ENCODE data around the gene MSI2.

MSI2 gene

DNA sequence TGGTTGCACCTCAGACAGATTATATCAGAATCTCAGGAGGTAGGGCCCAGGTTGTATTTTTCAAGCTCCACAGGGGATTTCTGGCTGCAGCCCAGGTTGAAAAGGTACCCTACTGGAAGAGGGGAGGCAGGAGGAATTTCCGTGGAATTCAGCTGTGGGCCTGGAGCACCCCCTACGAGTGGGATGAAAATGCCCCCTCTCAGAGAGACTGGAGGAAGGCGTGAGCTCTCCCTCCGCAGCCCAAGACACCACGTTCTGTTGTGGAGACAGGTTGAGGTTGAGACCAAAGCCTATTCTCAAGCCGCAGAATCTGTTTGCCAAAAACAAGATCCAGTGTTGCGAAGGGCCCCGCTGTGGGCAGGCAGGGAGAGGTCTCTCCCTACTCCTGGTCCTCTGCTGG, 386.7 kb downstream of the MSI2 start:
- no peak overlapping the region for H3K4me3 ChIP-seq (ENCODE audit: low read depth, low read length)
- TF ChIP-seq, protein P1, sequence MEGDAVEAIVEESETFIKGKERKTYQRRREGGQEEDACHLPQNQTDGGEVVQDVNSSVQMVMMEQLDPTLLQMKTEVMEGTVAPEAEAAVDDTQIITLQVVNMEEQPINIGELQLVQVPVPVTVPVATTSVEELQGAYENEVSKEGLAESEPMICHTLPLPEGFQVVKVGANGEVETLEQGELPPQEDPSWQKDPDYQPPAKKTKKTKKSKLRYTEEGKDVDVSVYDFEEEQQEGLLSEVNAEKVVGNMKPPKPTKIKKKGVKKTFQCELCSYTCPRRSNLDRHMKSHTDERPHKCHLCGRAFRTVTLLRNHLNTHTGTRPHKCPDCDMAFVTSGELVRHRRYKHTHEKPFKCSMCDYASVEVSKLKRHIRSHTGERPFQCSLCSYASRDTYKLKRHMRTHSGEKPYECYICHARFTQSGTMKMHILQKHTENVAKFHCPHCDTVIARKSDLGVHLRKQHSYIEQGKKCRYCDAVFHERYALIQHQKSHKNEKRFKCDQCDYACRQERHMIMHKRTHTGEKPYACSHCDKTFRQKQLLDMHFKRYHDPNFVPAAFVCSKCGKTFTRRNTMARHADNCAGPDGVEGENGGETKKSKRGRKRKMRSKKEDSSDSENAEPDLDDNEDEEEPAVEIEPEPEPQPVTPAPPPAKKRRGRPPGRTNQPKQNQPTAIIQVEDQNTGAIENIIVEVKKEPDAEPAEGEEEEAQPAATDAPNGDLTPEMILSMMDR (conservative IDR thresholded peaks at IDR 0.05; ENCODE audit: low read depth, low read length), result no peak
- no peak for DNase-seq (ENCODE audit: low read depth)

DNA sequence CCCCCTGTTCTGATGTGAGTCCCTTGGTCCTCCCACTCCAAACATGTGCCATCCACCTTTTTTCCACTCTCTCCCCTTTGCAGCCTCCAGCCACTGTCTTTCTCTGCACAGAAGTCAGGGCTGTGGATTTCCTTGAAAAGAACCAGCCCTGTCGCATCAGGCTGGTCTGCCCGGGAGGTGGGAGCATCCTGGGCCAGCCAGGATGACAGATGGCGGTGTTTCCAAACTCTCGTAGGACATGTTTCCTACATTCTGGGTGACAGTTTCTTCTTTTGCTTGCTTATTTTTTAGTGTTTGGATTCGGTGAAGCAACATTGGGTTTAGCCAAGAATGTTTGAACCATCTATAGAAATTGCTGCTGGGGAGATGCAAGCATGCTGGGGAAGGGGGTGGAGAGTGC, 388.0 kb downstream of the MSI2 start:
- H3K4me3 ChIP-seq (ENCODE audit: low read depth, low read length), result no peak overlapping the region
- no peak for DNase-seq (ENCODE audit: low read depth)
- TF ChIP-seq, protein P1 (conservative IDR thresholded peaks at IDR 0.05; ENCODE audit: low read depth, low read length), result no peak

DNA sequence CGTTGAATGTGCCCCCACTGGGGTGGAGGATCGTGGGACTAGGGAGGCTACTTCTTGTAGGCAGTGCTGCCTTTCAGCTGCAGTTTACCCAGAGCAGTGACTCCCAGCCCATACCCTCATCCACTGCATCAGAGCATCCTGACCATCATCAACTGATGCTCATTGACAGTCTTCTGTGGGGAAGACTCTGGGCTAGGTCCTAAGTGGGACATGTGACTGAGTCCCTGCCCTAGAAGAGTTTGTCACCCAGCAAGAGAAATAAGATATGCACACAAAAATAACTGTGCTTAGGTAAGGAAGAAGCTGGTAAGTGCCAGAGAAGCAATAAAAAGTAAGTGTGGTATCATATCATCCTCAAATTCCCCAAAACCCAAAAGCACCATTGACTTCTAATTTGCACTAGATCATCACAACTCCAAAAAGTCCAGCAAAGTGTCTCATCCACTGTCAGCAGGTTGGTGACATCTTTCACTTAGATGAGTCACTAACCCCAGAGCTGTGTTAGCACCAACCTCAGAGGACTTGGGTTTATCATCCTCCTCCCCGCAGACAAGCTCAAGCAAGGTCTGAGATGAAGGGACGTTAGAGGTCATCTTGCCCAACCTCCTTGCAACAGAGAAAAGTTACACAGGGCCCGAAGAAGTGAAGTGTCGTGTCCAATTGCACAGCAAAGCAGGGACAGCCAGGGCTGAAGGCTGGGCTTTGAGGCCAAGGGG, 389.8 kb downstream of the MSI2 start:
- H3K4me3 ChIP-seq (ENCODE audit: low read depth, low read length), result no peak overlapping the region
- DNase-seq (ENCODE audit: low read depth), result no peak
- TF ChIP-seq, protein P1 (conservative IDR thresholded peaks at IDR 0.05; ENCODE audit: low read depth, low read length), result no peak

DNA sequence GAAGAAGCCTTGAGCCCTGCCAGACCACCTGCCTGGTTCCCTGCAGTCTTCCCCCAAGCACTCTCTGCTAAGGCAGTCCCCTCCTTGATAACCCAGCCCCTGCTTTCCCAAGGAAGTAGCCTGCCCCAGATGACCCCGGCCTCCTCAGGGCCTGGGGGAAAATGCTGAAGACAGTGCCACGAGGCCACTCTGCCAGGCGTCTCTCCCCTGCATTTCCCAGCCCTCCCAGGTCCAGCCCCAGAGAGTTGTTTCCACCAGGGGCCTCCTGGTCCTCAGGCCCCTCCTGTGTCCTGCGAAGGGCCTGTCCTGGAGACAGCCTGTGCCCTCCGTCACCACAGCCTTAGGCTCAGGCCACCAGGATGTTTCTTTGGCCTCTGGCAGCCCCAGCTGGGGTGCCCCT, 392.4 kb downstream of the MSI2 start:
- no peak overlapping the region for H3K4me3 ChIP-seq (ENCODE audit: low read depth, low read length)
- TF ChIP-seq, protein P1 (conservative IDR thresholded peaks at IDR 0.05; ENCODE audit: low read depth, low read length), result no peak
- DNase-seq (ENCODE audit: low read depth), result no peak

DNA sequence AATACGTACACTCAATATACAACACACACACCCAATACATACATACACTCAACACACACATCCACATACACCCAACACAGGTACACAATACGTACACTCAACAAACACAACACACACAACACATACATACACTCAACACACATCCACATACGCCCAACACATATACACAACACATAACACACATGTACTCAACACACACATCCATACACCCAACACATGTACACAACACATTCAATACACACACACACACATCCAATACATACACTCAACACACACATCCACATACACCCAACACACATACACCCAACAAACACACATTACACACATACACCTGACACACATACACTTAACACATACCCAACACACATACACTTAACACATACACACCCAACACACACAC, 392.9 kb downstream of the MSI2 start:
- no peak overlapping the region for H3K4me3 ChIP-seq (ENCODE audit: low read depth, low read length)
- DNase-seq (ENCODE audit: low read depth), result no peak
- TF ChIP-seq, protein P1 (conservative IDR thresholded peaks at IDR 0.05; ENCODE audit: low read depth, low read length), result no peak

DNA sequence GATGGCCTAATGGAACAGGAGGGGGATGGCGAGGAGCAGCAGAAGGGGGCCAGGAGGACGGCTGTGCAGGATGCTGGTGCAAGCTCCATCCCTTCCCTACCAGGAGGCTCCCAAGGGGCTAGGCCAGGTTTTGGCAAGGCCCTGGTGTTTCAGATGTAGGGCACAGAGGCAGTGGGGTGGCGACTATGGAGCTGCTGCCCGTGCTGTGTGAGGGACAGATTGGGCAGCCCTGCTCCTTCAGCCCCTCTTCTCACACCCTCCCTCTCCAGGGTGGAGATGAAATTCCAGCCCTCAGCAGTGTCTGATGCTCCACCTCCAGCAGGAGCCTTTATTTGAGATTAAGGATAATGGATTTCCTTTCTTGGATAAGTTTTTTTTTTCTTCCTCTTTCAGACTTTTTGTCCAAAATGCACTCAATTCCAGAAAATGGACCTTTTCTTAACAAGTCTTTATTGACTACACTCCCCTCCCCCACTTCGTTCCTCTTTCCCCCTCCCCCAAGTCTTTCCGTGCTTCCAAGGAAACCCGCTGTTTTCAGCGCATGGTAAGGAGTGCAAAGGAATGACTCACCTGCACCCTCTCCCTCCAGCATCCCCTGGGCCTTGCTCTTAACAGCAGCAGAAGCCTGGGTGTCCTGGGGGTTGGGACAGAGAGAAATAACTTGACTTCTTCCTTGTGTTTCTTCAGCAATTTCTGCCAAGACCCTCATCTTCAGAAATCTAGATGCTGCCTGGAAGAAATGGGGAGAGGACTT, 393.6 kb downstream of the MSI2 start:
- TF ChIP-seq, protein P1 (conservative IDR thresholded peaks at IDR 0.05; ENCODE audit: low read depth, low read length), result no peak
- DNase-seq (ENCODE audit: low read depth), result peak; percentile 74
- H3K4me3 ChIP-seq (ENCODE audit: low read depth, low read length), result no peak overlapping the region

Data from choroid plexus epithelial cell (primary cell).